Skin of body (tissue), 2 donors: Measurements from ENCODE around the gene DPH7. TPM values are rescaled to one million over a fixed set of nuclear protein-coding genes. Genes with fewer than 3 reads are reported as not detected.
"Not testable (repeated sequence)": the region's sequence is repeated elsewhere in the genome, so short reads cannot be mapped to it uniquely, and the experiment has no call there.

ENCODE experiments used
- DNase-seq: peaks from one replicate; lab custom pipeline; 2025; lab: John Stamatoyannopoulos, UW
- total RNA-seq: library from RNA; depleted of rRNA; stranded (reverse); fragments of >200 nt; gene quantifications from one replicate; pipeline ENCODE4 v1.2.3, GENCODE V29; 2014

DPH7 gene
- total RNA-seq, 1 donor from 2014 or later, result 25.1 TPM

DNA sequence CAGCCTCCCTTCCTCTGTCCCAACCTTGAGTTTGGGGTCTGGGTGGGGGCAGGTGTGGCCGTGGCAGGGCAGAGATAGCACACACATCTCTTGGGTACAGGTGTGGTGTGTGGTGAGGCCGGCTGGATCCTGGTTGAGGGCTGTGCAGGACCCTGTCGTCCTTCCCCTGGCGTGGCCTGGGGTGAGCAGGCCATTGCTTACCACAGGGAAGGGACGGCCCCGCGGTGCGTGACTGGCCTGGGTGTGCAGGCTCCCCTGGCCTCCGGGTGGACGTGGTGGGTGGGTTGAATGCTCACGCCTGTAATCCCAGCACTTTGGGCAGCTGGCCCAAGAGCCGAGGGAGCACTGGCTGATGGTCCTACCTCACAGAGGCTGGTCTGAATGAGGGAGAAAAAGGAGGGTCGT is 28.0 kb upstream of the DPH7 start:
- no peak for DNase-seq

- no peak for DNase-seq
These were observed 27.4 kb upstream of the DPH7 start for GRCh38 chr9:137606005-137606621.

DNA sequence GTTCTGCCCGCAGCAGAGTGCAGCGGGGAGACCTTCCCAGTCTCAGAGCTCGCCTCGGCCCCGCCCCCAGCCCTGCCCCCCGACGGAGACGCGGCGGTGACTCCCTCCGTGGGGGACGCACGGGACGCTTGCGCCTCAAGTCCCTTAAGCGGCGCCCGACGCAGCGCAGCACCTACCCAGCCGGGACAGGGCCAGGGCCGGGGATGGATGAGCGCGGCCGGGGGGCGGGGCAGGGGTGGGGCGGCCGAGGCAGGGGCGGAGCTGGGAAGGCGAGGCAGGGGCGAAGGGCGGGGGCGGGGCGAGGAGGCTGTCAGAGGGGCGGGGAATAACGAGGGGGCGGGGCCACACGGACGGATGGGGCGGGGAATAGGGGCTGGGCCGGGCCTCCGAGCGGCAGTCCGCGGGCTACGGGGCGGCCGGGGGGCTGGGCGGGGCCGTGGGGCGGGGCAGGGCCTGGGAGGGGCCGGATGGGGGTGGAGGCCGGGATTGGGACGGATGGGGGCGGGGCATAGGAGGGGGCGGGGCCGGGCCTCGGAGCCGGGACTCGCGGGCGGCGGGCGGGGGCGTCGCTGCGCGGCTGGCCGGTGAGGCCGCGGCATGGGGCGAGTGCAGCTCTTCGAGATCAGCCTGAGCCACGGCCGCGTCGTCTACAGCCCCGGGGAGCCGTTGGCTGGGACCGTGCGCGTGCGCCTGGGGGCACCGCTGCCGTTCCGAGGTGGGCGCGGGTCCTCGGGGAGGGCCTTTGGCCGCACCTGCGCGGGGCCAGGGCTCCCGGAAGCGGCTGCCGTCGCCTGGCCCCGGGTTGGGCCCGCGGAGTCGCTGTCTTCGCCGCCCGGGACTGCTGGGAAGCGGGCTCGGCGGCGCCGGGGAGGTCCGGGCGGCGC is 26.6 kb upstream of the DPH7 start, which contains the start of gene ARRDC1:
TSS of gene ARRDC1 (plus strand) at position 566 of the 884 bp plus-strand sequence. CDS start at position 598, 32 bp downstream.
- DNase-seq, result peak; percentile 90

DNA sequence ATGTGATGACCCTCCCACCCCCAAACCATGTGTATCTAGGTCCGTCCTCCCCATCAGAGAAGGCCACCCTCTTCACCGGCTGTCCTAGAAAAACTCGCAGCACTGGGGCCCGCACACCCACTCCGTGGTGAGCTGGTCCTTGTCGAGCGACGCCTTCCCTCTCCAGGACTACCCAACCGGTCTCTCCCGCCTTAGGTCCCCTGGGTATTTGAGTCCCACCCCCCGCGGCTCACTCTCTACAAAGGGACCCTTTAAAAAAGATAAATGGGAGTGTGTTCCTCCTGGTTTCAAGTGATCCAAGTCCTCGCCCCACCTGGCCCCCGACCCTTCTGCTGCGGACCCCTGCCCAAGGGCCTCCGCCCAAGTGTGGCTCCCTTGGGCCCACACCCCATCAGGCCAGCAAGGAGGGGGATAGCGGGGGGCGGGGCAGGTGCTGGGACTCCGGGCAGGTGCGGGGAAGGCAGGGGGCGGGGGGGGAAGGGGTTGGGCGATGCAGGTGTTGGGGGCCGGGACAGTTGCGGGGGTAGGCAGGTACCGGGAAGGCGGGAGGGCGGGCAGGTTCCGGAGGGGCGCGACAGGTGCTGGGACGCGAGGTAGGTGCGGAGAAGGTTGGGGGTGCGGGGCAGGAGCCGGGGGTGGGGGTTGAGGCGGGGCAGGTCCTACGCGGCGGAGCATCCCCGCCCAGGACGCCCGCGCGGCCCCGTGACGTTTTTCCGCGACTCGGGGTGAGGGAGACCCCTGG is 25.8 kb upstream of the DPH7 start:
- no peak for DNase-seq

GRCh38 chr9:137603879-137604278 is 25.2 kb upstream of the DPH7 start:
- DNase-seq, result no peak

- DNase-seq, result no peak
These were observed 23.9 kb upstream of the DPH7 start for GRCh38 chr9:137602661-137603060.

- no peak for DNase-seq
These were observed 20.2 kb upstream of the DPH7 start for GRCh38 chr9:137598943-137599342.

DNA sequence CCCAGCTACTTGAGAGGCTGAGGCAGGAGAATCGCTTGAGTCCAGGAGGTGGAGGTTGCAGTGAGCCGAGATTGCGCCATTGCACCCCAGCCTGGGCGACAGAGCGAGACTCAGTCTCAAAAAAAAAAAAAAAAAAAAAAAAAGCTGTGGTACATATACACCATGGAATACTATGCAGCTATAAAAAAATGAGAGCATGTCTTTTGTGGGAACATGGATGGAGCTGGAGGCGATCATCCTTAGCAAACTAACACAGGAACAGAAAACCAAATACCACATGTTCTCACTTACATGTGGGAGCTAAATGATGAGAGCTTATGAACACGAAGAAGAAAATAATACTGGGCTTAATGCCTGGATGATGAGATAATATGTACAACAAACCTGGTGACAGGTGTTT is 17.9 kb upstream of the DPH7 start:
- not testable (repeated sequence) for DNase-seq

- no peak for DNase-seq
These were observed 14.5 kb upstream of the DPH7 start for GRCh38 chr9:137593176-137593575.

DNA sequence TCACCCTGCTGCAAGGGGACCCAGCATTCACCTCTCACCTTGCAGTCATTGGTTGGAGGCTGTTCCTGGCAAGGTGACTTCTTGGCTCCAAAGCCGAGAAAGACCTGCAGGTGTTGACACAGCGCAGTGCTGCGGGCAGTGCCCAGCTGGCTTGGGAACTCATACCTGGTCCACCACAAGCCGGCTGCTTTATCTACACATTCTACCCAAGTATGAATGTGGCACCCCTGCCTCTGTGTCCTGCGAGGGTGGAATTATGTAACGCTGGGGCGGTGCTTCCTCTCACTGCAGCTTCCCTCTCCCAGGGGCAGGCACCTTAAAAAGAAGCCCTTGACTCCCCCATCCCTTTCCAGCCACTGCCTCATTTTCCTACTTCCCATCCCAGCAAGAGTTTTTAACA is 14.0 kb upstream of the DPH7 start:
- no peak for DNase-seq

DNA sequence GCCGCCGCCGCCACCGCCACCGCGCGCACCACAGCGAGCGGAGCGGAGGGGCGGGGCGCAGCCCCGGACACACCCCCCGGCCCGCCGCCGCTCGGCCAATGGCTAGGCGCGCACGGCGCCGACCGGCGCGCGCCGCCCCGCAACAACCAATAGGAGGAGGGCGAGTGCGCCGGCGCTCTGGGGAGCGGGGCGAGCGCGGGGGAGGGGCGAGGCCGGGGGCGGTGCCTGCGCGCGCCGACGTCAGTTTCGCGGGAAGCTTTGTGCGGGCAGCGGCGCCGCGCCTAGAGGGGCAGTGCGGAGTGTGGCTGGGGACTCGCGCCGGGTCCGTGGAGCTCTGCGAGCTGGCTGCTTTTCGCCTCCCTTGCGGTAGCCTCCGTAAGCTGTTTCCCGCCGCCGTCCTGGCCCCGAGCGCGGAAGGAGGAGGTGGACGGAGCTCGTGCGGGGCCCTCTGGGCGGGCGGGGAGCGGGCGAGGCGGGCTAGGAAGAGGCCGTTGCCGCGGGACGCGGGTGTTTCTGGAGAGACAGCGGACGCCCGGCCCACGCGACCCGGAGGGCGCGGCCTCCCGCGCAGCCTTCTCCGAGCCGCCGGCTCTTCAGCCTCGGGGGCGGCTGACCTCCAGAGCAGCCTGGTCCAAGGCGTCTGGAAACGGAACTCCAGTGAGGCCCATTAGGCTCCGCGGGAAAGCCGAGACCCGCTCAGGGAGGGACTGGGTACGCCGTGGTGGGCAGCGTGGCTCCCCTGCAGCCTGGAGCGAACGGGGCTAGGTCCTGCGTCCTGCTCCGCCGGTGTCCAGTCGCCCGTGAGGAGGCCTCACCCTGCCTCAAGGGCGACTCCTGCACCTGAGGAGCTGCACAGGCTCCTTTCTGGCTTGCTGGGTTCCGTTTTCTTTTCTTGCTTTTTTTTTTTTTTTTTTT is 12.0 kb upstream of the DPH7 start, which contains the start of gene ZMYND19:
TSS of gene ZMYND19 (minus strand) at position 44 of the 915 bp plus-strand sequence. CDS start 249 bp downstream, outside the sequence.
- DNase-seq, result peak; percentile 78

DNA sequence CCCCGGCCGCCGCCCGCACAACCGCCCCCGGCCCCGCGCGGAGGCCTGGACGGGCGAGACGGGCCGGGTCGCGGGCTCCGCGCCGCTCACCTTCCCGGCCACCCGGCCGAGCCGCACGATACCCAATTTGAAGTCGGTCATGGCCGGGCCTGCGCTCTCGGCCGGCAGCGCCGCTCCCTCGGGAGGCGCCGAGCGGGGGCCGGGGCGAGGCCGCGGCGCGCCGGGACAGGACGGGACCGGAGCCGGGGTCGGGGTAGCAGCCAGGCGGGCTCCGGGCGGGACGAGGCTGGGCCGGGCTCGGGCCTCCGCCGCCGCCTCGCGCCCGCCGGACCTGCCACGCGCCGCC is 11.4 kb upstream of the DPH7 start:
- DNase-seq, result no peak

DNA sequence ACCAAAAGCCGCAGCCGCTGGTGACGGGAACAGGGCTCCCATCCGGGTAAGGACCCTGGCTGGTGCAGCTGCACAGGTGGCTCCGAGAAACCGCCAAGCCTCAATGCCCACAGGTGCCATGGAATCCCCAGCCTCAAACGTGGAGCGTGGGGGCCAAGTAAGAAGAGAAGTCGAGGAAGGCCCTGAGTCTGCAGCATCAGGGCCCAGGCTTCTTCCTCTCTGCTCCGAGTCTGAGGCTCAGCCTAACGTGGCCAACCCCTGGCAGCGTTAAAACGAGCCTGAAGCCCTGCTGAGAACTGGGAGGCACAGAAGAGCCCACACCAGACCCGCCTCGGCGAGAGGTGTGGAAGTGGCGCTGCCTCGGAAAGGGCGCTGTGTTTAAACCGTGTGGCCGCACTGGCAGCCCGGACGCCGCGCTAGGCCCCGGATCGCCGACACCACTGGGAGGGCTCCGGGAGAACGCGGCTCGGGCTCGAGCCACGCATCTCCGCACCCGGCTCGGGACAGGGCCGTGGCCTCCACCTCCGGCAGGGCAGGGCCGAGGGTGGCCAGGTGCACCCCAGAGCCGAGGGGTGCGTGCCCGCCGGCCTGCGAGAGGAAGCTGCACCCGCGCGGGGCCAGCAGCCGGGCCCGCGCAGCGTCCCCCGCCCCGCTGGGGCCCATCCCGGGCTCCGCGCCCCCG is 10.9 kb upstream of the DPH7 start:
- no peak for DNase-seq

- DNase-seq, result no peak
These were observed 10.2 kb upstream of the DPH7 start for GRCh38 chr9:137588891-137589290.

- no peak for DNase-seq
These were observed 9.6 kb upstream of the DPH7 start for GRCh38 chr9:137588311-137588710.

DNA sequence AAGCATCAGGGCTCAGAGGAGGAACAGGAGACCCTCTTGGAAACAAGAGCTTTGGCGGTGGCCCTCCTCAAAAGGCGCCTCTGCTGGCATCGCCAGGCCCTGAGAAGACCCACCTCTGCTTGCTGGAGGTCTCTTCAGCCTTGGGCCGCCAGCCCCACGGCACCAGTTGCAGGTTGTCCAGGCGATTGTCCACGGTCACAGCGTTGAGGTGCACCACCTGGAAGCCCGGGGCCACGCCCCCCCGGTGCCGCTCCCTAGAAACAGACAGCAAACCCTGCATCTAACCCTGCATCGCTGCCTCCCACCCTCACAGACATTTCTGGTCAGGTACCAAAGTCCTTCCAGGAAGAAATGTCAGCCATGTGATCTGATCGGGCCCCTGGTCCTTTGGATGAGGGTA is 8.1 kb upstream of the DPH7 start:
- DNase-seq, result no peak

DNA sequence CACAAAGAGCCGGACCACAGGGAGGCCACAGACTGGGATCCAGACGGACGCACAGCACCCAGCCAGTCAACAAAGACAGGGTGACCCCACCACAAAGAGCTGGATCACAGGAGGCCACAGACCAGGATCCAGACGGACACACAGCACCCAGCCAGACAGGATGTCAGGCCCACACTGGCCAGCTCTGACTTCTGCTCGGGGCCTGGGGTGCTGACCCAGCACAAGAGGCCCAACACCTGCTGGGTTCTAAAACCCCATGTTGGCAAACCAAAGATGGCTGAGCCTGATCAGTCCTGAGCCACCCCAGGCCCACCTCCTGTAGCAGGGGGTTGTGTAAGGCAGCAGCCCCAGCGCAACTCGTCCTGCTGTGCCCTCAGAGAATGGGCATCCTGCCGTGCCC is 5.2 kb upstream of the DPH7 start:
- DNase-seq, result no peak

DNA sequence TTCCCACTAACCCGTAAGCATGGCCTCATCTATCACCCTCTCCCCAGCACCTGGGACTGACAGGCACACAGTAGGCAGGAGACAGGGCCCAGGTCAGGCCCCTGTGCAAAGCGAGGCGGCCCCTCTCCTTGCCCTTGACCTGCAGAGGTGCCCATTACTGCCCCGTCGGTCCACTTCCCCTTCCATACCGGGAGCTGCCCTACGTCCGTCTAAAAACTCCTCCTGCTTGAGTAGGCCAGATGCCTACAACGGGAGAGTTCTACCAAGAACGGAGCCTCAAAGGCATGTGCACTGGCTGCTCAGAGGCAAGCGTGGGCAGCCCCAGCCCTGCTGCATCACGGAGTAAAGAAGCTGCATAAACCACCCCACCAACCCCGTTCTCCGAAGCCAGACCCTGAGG is 4.6 kb upstream of the DPH7 start:
- no peak for DNase-seq

GRCh38 chr9:137582286-137582860 is 3.6 kb upstream of the DPH7 start:
- DNase-seq, result no peak
